ENCODE data around the gene USP48.

The USP48 gene

DNA sequence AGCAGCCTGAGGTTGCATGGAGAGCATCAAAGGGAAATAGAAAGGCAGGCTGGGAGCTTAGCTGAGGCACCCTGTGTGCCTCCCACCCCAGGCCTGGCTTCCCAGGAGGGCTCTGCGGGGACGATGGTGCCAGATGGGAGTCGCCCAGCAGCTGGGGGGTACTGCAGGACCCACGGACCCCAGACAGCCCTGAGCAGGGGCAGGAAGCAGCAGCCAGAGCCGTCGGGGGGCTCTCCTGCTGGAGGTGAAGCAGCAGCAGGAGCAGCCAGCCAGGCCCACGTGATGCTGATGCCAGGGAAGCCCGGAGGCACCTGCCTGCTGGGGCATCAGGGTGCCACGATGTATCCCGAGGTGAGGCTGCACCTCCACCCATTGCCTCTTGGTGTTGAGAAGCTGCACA, 134.2 kb downstream of the USP48 start:
- ChIA-PET CTCF (no interaction called here), POLR2A (no interaction called here)
- H3K36me3 ChIP-seq (ENCODE audit: control insufficient read depth in 2 of 2, insufficient read depth in 1 of 2, low read length in 2 of 2), result no peaks in the 10 kb centered on the region
- H3K9me3 ChIP-seq (ENCODE audit: control insufficient read depth, insufficient read depth, low read depth, low read length), result no peaks in the 10 kb centered on the region
- no peak overlapping the region for H3K27ac ChIP-seq (ENCODE audit: extremely low read depth, low read depth, low read length)
- H3K4me1 ChIP-seq (ENCODE audit: control insufficient read depth, insufficient read depth, low read length), result no peaks in the 10 kb centered on the region
- TF ChIP-seq ZNF670 (tag by site-specific recombination; IDR thresholded peaks at IDR 0.05; ENCODE audit: low read depth), result no peak
- no peak for TF ChIP-seq ZNF19 (tag by site-specific recombination; IDR thresholded peaks at IDR 0.05; ENCODE audit: low read depth)
- TF ChIP-seq ZNF677 (tag by site-specific recombination; IDR thresholded peaks at IDR 0.05), result no peak
- no peak for TF ChIP-seq SALL2 (tag by site-specific recombination; IDR thresholded peaks at IDR 0.05; ENCODE audit: borderline replicate concordance)
- no peak for TF ChIP-seq GFI1B (tag by site-specific recombination; IDR thresholded peaks at IDR 0.05)
- TF ChIP-seq FEZF1 (tag by site-specific recombination; IDR thresholded peaks at IDR 0.05), result no peak
- TF ChIP-seq ZNF239 (tag by site-specific recombination; IDR thresholded peaks at IDR 0.05), result no peak
- TF ChIP-seq ZNF658 (tag by site-specific recombination; IDR thresholded peaks at IDR 0.05), result no peak
- TF ChIP-seq ZNF785 (tag by site-specific recombination; IDR thresholded peaks at IDR 0.05), result no peak
- no peak for TF ChIP-seq ZNF514 (tag by site-specific recombination; IDR thresholded peaks at IDR 0.05)
- no peak for TF ChIP-seq ZNF175 (tag by site-specific recombination; IDR thresholded peaks at IDR 0.05)
- TF ChIP-seq ZNF174 (tag by site-specific recombination; IDR thresholded peaks at IDR 0.05), result no peak
- no peak for TF ChIP-seq ZFHX2 (tag by site-specific recombination; conservative IDR thresholded peaks at IDR 0.05)
- no peak overlapping the region for H3K4me3 ChIP-seq (ENCODE audit: low read depth, low read length)

DNA sequence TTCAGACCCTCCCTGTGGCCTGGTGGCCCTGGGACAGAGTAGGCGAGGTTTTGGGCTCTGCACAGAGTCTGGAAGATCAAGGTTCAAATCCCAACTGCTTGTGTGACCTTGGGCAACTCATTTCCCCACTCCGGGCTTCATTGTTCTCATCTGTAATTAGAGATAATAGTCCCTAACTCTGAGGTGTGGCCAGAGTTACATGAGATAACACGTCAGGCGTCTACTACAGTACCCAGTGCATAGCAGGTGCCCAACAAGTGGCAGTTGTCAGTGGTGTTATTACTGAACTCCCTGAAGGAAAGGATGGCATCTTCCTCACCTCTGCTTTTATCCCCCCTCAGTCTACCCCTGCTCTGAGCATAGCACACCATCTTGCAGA, 134.6 kb downstream of the USP48 start:
- ChIA-PET POLR2A (interaction anchor here (1.0 kb wide), 1 partner anchor 9 kb away, joined by 4 read pairs; no protein-coding TSS in a partner anchor), CTCF (no interaction called here)
- TF ChIP-seq, protein P1, sequence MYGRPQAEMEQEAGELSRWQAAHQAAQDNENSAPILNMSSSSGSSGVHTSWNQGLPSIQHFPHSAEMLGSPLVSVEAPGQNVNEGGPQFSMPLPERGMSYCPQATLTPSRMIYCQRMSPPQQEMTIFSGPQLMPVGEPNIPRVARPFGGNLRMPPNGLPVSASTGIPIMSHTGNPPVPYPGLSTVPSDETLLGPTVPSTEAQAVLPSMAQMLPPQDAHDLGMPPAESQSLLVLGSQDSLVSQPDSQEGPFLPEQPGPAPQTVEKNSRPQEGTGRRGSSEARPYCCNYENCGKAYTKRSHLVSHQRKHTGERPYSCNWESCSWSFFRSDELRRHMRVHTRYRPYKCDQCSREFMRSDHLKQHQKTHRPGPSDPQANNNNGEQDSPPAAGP (tag by site-specific recombination; IDR thresholded peaks at IDR 0.05), result no peak
- TF ChIP-seq ZNF558 (tag by site-specific recombination; IDR thresholded peaks at IDR 0.05), result no peak
- no peak for TF ChIP-seq ZNF350 (tag by site-specific recombination; IDR thresholded peaks at IDR 0.05)
- TF ChIP-seq ZNF2 (tag by site-specific recombination; IDR thresholded peaks at IDR 0.05), result no peak
- TF ChIP-seq, protein P2, sequence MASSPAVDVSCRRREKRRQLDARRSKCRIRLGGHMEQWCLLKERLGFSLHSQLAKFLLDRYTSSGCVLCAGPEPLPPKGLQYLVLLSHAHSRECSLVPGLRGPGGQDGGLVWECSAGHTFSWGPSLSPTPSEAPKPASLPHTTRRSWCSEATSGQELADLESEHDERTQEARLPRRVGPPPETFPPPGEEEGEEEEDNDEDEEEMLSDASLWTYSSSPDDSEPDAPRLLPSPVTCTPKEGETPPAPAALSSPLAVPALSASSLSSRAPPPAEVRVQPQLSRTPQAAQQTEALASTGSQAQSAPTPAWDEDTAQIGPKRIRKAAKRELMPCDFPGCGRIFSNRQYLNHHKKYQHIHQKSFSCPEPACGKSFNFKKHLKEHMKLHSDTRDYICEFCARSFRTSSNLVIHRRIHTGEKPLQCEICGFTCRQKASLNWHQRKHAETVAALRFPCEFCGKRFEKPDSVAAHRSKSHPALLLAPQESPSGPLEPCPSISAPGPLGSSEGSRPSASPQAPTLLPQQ (tag by site-specific recombination; IDR thresholded peaks at IDR 0.05), result no peak
- no peak for TF ChIP-seq ZNF664 (tag by site-specific recombination; IDR thresholded peaks at IDR 0.05)
- peak; percentile 48 for TF ChIP-seq SCRT2 (tag by site-specific recombination; IDR thresholded peaks at IDR 0.05)
- Histone ChIP-seq H3K36me3 (ENCODE audit: control insufficient read depth in 2 of 2, insufficient read depth in 1 of 2, low read length in 2 of 2) (no peaks in the 10 kb centered on the region), H3K9me3 (ENCODE audit: control insufficient read depth, insufficient read depth, low read depth, low read length) (no peaks in the 10 kb centered on the region), H3K4me1 (ENCODE audit: control insufficient read depth, insufficient read depth, low read length) (no peaks in the 10 kb centered on the region), H3K4me3 (ENCODE audit: low read depth, low read length) (no peak overlapping the region), H3K27ac (ENCODE audit: extremely low read depth, low read depth, low read length) (no peak overlapping the region)

DNA sequence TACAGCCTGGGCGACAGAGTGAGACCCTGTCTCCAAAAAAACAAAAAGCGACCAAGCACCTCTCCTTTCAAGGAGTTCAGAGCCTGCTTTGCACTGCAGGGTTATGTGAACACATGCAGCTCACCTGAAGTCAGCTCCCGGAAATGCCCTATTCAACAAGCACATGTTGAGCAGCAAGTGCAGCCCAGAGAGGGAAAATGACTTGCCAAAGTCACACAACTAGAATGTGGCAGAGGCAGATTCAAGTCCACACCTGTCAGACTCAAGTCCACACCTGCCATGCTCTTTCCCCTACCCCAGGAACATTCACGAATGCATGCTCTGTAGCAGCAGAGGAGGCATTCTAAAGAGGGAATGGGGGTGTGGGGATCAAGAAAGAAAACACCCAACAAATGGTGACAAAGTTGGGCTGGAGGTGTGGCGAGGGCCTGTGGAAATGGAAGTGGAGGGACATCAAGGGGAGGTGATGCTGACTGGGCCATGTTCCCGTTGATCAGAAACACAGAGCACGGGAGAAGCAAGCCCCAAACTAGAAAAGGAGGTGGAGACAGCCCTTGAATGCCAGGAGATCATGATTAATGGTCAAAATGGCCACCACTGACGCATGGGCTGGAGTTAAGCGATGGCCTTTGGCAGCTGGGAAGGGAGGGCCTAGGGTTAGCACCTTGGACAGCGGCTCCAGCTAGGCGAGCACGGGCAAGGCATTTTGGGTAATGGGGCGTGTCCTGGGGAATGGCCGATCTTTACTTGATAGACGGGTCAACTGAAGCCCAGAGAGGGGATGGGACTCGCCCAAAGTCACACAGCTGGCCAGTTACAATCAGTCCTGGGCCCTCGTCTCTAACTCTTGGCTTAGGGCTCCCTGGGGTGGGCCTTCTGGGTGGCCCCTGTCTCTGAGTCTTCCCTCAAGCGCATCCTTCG, 135.3 kb downstream of the USP48 start:
- ChIA-PET POLR2A (interaction anchor here (1.0 kb wide), 1 partner anchor 8 kb away, joined by 4 read pairs; no protein-coding TSS in a partner anchor), CTCF (interaction anchor here (0.6 kb wide), 1 partner anchor 42 kb away, joined by 4 read pairs; no protein-coding TSS in a partner anchor)
- H3K36me3 ChIP-seq (ENCODE audit: control insufficient read depth in 2 of 2, insufficient read depth in 1 of 2, low read length in 2 of 2), result no peaks in the 10 kb centered on the region
- TF ChIP-seq, protein P3, sequence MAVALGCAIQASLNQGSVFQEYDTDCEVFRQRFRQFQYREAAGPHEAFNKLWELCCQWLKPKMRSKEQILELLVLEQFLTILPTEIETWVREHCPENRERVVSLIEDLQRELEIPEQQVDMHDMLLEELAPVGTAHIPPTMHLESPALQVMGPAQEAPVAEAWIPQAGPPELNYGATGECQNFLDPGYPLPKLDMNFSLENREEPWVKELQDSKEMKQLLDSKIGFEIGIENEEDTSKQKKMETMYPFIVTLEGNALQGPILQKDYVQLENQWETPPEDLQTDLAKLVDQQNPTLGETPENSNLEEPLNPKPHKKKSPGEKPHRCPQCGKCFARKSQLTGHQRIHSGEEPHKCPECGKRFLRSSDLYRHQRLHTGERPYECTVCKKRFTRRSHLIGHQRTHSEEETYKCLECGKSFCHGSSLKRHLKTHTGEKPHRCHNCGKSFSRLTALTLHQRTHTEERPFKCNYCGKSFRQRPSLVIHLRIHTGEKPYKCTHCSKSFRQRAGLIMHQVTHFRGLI (tag by site-specific recombination; IDR thresholded peaks at IDR 0.05), result no peak
- TF ChIP-seq ZNF768 (tag by site-specific recombination; IDR thresholded peaks at IDR 0.05) (peak; percentile 88), ZNF16 (tag by site-specific recombination; IDR thresholded peaks at IDR 0.05; ENCODE audit: low read depth) (no peak)
- TF ChIP-seq, protein P4, sequence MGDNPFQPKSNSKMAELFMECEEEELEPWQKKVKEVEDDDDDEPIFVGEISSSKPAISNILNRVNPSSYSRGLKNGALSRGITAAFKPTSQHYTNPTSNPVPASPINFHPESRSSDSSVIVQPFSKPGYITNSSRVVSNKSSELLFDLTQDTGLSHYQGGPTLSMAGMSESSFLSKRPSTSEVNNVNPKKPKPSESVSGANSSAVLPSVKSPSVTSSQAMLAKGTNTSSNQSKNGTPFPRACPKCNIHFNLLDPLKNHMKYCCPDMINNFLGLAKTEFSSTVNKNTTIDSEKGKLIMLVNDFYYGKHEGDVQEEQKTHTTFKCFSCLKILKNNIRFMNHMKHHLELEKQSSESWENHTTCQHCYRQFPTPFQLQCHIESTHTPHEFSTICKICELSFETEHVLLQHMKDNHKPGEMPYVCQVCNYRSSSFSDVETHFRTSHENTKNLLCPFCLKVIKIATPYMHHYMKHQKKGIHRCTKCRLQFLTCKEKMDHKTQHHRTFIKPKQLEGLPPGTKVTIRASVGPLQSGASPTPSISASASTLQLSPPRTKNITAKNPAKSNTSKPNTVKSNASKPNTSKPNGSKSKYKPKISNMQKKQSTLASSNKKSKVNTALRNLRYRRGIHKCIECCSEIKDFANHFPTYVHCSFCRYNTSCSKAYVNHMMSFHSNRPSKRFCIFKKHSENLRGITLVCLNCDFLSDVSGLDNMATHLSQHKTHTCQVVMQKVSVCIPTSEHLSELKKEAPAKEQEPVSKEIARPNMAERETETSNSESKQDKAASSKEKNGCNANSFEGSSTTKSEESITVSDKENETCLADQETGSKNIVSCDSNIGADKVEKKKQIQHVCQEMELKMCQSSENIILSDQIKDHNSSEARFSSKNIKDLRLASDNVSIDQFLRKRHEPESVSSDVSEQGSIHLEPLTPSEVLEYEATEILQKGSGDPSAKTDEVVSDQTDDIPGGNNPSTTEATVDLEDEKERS (tag by site-specific recombination; IDR thresholded peaks at IDR 0.05), result no peak

More for the DNA sequence above, 135.3 kb downstream of the USP48 start:
- no peaks in the 10 kb centered on the region for H3K4me1 ChIP-seq (ENCODE audit: control insufficient read depth, insufficient read depth, low read length)
- H3K9me3 ChIP-seq (ENCODE audit: control insufficient read depth, insufficient read depth, low read depth, low read length), result no peaks in the 10 kb centered on the region
- H3K27ac ChIP-seq (ENCODE audit: extremely low read depth, low read depth, low read length), result no peak overlapping the region
- no peak overlapping the region for H3K4me3 ChIP-seq (ENCODE audit: low read depth, low read length)
